NCI-H146 treated with DMSO at 0.1 percent for 48 hours (cell line): ENCODE measurements around the gene HMGA1.
"Not testable (repeated sequence)": the region's sequence is repeated elsewhere in the genome, so short reads cannot be mapped to it uniquely, and the experiment has no call there.

Source experiments
- DNase-seq: peaks from one replicate; lab custom pipeline; 2025; ENCODE audit not compliant: unreplicated experiment; lab: John Stamatoyannopoulos, UW

HMGA1 gene

DNA sequence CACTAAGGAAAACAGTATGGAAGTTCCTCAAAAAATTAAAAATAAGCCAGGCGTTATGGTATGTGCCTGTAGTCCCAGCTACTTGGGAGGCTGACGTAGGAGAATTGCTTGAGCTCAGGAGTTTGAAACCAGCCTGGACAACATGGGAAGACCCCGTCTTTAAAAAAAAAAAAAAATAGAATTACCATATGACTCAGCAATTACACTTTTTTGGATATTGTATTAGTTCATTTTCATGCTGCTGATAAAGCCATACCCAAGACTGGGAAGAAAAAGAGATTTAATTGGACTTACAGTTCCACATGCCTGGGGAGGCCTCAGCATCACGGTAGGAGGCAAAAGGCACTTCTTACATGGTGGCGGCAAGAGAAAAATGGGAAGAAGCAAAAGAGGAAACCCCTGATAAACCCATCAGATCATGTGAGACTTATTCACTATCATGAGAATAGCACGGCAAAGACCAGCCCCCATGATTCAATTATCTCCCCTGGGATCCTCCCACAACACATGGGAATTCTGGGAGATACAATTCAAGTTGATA, 22.9 kb downstream of the HMGA1 start:
- DNase-seq: no peak

DNA sequence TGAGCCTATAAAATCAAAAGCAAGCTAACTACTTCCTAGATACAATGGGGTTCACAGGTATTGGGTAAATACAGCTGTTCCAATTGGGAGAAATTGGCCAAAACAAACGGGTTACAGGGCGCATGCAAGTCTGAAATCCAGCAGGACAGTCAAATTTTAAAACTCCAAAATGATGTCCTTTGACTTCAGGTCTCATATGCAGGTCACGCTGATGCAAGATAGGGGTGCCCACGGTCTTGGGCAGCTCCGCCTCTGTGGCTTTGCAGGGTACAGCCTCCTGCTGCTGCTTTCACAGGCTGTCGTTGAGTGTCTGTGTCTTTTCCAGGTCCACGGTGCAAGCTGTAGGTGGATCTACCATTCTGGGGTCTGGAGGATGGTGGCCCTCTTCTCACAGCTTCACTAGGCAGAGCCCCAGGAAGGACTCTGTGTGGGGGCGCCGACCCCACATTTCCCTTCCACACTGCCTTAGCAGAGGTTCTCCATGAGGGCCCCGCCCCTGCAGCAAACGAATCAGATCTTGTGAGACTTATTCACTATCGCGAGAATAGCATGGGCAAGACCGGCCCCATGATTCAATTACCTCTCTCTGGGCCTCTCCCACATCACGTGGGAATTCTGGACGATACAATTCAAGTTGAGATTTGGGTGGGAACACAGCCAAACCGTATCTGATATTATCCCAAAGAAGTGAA, 24.0 kb downstream of the HMGA1 start:
- DNase-seq: no peak

DNA sequence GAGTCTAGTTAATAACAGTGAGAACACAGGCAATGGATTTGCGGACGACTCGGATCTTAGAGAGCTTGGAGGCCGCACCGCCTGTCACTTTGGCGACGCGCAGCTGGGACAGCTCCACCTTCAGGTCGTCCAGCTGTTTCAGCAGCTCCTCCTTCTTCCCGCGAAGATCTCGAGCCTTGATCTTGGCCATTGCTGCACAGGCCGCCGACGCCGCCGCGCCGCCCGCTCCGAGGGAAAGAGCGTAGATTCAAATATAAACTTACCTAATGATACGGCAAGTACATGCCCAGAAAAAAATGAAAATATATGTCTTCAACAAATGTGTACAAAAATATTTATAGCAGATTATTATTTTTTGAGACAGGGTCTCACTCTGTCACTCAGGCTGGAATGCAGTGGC, 26.8 kb downstream of the HMGA1 start:
- not testable (repeated sequence) for DNase-seq

DNA sequence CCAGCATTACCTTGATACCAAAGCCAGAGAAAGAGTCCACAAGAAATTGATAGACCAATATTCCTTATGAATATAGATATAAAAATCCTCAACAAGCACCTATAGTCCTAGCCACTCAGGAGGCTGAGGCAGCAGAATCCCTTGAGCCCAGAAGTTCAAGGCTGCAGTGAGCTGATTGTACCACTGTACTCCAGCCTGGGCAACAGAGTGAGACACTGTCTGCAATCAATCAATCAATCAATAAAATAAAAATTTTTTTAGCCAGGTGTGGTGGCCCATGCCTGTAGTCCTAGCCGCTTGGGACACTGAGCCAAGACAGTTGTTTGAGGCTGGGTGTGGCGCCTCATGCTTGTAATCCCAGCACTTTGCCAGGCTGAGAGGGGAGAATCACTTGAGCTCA, 31.1 kb downstream of the HMGA1 start:
- no peak for DNase-seq

DNA sequence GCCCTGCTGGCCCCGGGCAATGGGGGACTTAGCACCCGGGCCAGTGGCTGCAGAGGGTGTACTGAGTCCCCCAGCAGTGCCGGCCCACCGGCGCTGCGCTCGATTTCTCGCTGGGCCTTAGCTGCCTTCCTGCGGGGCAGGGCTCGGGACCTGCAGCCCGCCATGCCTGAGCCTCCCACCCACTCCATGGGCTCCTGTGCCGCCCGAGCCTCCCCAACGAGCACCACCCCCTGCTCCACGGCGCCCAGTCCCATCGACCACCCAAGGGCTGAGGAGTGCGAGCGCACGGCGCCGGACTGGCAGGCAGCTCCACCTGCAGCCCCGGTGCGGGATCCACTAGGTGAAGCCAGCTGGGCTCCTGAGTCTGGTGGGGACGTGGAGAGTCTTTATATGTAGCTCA, 32.5 kb downstream of the HMGA1 start:
- DNase-seq: not testable (repeated sequence)

DNA sequence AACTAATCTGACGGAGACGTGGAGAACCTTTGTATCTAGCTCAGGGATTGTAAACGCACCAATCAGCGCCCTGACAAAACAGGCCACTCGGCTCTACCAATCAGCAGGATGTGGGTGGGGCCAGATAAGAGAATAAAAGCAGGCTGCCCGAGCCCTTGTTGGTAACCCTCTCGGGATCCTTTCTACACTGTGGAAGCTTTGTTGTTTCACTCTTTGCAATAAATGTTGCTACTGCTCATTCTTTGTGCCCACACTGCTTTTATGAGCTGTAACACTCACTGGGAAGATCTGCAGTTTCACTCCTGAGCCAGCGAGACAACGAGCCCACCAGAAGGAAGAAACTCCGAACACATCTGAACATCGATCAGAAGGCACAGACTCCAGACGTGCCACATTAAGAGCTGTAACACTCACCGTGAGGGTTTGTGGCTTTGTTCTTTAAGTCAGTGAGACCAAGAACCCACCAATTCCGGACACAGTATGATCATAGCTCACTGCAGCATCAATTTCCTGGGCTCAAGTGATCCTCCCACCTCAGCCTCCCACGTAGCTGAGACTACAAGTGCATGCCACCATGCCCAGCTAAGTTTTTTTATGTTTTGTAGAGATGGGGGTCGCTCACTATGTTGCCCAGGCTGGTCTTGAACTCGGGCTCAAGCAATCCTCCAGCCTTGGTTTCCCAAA, 33.1 kb downstream of the HMGA1 start:
- not testable (repeated sequence) for DNase-seq

DNA sequence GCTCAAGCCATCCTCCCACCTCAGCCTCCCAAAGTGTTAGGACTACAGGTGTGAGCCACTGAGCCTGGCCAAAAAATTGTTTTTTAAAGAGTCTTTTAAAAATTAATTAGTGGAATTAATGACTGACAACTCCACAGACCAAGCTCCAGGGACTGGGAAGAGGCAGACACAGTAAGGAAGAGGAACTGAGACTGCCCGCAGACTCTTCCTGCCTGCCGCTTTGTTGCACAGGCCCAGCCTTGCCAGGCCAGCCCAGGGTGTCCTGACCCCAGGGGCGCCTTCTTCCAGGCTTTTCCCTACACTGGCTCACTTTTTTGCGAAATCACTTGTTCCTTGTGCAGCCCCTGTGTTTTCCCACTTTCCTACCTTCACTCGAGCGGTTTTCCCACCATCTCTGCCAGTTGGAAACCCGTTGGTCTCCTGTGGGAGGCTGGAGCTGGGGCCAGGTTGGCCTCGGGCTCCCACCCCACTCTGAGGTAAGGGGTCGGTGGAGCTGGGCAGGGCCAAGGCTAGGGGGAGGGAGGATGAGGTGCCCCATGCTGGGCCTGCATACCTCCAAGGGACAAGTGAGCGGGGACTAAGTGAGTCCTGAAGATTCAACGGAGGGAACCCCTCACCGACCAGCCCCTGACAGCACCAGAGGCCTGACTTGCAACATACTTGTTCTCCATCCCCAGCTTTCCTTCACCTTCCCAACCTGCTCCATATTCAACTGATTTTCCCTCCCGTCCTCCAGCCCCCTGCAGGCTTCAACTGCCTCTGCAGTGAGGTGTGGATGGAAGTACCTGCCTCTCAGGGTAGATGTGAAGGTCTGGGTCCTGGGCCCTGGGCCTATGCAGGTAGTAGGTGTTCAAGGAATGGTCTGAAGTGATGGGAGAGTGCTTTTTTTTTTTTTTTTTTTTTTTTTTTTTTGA, 35.6 kb downstream of the HMGA1 start:
- DNase-seq: no peak

DNA sequence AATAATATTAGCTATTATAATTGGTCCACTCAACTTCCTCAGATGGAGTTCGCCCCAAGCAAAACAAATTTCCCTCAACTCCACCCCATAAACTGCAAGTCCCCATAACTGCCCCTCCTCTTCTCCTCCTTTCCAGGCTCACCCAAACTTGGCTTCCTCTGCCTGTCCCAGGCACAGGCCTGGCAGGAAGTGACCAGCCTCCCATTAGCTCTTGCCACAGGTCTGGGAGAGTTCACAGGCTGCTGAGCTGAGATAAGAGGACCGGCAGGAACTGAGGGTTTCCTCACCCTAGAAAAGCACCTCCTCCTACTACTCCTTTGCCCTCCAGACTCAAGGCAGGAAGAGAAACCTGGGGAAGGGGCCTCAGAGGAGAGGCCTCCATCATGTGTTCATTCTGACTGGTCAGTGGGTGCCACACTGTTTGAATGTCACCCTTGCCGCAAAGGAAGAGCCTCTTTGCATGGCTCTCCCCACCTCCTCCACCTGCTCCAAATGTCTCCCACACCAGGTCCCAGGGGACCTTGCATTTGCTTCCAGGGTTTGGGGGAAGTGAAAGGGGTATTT, 36.7 kb downstream of the HMGA1 start:
- no peak for DNase-seq

DNA sequence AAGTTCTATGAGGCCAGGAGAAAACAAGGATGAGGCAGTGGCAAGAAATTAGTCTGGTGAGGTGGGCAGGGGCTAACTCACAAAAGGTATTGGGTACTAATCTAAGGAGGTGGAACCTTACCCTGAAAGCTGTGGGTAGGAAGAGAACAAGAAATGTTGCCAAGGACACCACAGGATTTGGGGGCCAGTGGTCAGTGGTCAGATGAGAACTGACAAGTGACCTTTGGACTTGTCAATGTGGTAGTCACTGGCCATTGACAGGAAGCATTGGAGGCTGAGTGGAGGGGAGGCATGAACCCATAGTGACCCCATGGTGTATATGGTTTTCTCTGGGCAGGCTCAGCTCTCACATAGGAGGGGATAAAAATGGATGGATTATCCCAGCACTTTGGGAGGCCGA, 37.5 kb downstream of the HMGA1 start:
- DNase-seq: no peak

DNA sequence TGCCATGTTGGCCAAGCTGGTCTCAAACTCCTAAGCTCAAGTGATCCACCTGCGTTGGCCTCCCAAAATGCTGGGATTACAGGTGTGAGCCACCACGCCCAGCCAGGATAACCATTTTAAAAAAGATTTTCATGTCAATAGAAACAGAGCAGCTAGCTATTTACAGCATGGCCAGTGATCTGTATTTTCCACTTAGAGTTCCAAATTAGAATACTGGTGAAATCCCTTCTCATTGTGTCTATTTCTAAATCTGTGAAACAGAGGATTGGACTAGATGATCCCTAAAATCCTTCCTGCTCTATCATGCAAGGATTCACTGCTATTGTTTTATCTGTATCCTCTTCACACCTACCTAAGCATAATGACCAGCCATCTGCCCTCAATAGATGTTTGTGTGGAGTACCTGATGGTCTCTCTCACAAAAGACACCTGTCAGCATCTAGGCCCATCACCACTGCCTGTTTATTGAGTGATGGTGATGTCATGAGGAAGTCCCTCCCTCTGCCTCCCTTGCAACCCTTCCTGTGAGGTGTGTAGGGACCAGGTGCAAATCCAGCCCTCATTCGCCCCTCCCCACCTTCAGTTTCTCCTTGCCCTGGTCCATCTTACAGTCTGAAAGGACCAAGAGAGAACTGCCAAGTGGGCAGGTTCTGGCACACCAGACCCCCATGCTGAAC, 38.6 kb downstream of the HMGA1 start:
- peak; percentile 5 for DNase-seq

DNA sequence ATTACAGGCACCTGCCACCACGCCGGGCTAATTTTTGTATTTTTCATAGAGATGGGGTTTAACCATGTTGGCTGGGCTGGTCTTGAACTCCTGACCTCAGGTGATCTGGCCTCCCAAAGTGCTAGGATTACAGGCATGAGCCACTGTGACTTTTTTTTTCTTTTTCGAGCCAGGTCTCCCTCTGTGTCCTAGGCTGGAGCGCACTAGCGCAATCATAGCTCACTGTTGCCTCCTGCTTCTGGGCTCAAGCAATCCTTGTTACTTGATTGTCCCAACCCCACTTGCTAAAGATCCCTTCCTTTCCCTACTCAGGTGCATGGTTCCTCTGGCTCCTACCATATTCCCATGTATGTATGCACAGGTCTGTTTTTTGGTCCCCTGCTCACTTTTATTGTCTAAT, 39.5 kb downstream of the HMGA1 start:
- DNase-seq: no peak

DNA sequence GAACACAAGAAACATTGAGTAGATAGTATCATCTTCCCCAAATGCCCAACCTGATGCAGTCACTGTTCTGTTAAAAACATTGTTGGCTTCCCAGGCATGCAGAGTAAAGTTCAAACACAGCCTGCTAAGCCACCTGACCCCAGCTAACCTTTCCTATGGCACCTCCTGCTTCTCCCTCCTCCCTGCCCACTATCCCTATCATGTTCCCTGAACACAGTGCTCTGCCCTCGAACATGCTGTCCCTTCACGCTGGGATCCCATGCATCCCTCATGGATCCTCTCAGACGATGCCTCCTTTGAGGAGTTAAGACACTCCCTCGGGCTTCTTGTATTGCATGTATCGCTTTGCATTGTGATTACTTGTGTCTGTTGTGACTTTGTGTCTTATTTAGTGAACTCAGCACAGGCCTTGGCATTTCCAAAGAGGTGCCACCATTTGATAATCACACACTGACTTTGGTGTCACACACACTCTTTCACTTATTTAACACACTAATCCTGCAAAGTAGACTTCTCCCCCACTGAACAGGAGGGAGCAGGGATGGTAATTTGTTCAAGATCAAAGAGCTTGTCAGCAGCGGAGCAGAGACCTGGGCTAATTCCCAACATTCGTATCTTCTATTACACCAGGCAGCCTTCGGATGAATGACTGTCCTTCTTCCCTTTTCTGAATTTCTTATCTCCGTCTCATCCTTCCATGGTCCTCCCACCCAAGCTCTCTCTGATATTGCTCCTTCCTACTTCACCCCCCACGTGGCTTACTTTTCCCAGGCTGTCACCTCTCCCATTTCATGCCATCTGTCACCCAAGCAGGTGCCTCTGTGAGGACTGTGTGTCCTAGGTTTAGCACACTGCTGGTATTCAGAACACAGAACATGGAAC, 40.4 kb downstream of the HMGA1 start:
- no peak for DNase-seq

DNA sequence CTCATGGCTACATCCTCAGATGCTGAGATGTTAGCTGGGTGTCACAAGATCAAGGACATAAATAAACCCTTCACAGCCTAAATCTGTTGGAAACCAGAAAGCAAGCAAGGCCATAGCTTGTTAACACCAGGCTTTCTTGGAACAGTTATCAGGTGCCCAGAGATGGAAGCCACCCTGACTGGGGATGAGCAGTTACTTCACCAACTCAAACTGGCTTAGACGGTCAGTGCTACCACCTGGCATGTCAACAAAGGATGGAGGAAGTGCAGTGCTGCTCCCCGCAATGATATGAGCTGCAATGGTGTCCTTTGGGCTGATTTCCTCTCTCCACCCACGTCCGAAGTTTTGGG, 41.1 kb downstream of the HMGA1 start:
- DNase-seq: no peak

DNA sequence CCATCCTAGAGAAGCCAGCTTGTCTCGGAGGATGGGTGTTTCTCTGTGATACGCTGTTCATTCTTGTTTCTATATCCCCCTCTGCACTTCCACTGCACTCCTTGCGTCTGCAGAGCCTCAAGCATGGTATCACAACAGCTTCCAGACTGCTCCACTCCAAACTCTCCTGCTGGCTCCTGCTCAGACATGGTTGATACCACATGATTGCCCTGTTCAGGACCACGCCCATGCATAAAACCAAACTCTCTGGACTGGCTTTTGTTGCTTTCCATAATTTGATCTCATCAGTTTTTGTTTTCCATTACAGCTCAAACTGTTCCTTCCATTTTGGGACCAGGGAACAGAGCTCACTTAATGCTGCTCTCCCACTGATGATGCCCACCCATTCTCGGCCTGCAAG, 42.2 kb downstream of the HMGA1 start:
- no peak for DNase-seq

DNA sequence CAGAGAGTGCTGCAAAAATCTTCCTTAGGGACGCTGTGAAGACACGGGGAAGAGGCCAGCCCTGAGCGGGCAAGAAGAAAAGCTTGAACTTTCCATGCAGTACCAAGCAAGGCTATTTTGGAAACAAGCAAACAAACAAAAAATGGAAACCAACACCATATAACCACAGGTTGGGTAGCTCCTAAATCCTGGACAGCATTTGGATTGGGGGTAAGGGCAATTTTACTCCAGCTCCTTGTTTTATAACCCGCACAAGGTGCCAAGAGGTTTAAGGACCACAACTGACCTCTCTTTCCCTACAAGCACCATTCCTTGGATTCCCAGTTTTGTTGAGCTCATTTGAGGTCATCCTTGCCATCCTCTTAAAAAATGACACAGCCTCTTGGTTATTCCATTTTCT, 43.5 kb downstream of the HMGA1 start:
- DNase-seq: no peak

DNA sequence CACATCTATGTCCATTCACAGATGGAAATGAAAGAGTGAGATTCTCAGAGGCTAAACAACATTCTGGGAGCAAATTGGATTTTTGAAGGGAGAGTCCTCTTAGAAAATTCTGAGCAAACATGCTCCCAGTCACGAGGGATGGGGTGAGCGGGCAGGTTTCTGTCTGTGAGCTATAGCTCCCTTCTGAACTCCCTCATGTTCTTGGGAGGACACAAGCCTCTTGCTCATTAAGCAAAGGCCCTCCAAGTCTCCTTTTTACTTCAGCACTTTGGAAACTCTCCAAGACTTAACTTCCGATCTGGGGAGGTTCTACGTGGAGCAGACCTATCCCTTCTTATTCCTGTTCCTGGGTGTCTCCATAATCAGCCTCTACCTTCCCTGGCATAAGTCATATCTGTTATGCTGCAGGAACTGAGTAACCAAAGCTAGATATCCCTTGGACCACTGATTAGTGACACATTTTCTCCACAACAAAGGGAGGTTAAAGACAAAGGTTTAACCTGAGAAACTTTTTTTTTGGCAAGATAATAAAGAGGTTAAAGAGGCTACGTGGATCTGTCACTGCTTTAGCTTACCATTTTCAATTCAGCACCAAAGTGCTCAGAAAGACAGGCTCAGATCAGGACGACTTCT, 45.1 kb downstream of the HMGA1 start:
- no peak for DNase-seq

DNA sequence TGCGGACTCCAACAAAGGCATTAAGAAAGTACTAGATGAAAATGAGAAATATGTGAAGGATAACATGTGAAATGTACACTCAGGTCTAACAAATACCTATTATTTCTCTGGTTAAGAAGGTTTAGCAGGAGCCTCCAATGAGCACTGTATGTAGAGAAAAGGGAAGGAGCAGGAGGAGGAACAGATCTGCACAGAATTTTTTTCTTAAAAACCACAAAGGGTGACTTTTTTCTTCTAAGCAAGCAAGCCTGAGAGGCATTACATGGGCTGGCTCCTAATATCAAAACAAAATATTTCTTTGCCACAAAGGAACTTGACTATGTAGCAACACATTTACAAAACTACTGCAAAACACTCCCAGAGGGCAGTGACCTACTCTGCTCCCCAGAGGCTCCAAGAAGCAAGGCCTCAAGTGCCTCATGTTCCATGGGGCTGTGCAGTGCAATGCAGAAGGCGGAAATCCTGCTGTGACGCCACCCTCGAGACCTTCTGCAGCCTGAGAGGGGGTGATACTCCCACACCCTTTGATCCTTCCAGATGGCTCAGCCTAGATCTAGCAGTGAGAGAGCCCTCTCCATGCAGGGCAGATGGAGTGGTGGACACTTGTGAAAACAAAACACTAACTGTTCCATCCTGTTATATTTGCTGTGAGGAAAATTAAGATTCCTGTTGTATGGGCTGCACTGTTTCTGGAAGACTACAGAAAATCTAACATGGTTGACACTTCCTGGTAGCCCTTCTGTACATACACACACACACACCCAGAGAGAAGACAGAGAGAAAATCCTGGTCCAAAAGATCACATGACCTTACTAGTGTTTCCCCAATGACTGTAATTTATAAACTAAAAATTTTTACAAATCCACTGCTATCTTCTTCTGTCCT, 48.1 kb downstream of the HMGA1 start:
- no peak for DNase-seq

DNA sequence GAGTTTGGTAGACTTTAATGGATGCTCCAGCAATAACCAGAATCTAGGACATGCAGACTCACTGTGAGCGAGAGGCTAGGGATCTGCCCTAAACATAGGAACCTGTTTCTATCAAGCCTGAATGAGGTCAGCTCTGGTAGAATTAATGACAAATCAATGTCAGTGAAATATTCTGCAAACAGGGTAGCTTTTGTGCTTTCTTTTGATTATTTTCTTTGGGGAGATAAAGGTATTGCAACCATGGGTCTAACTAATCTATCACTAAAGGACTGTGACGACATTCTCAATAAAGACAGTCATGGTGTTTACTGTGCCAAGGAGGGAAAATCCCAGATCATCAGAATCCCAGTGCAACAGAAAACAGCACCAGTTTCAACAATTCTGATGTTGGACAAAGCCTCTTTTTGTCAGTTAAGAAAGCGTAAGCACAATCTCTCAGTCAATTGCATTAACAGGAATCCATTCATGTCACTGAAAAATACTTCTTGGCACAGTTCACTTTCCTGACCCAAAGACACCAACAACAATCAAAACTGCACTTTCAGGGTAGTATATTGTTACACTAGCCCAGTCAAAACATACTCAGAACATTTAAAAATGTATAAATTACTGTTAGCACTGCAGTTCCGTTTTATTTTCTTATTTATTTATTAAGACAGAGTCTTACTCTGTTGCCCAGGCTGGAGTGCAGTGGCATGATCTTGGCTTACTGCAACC, 48.9 kb downstream of the HMGA1 start:
- no peak for DNase-seq
